PC-3 (cell line): ENCODE measurements around the gene C1orf21. TPM values are rescaled to one million over a fixed set of nuclear protein-coding genes. Genes with fewer than 3 reads are reported as not detected.

ENCODE experiments used
- ATAC-seq: fragments of 200-7000 bp; cut with Tn5 transposase; 2 replicates; pipeline ENCODE4 v1.9.1; 2020; ENCODE audit warnings: mild to moderate bottlenecking, moderate library complexity
- BruUV-seq: library from RNA; stranded (reverse); fragments of 400-500 nt; replicated peaks from 2 replicates; lab custom pipeline; 2021; lab: Mats Ljungman, UMichigan
- CTCF ChIA-PET: fragments of 300-600 bp; sonication (Branson Sonifier 250); formaldehyde crosslinking; loops from one replicate; lab custom pipeline; 2022; ENCODE audit warnings: antibody characterized with exemption; lab: Charles Lee
- POLR2A ChIA-PET: fragments of 300-600 bp; sonication (Branson Sonifier 250); formaldehyde crosslinking; loops from one replicate; lab custom pipeline; 2022; ENCODE audit warnings: antibody characterized with exemption; ENCODE audit not compliant: unreplicated experiment; lab: Charles Lee
- DNase-seq: peaks from one replicate; pipeline ENCODE4 v3.0.0-alpha.2; 2015
- H2AFZ ChIP-seq: fragments of 300-600 bp; sonication (generic); 2 replicates; pipeline ENCODE4 v1.6.0; 2016; ENCODE audit warnings: antibody characterized with exemption, low read length
- H3F3A ChIP-seq: fragments of 300-600 bp; sonication (generic); one replicate; pipeline ENCODE4 v1.6.0; 2017; ENCODE audit warnings: antibody characterized with exemption, low read length, control low read depth, mild to moderate bottlenecking; ENCODE audit not compliant: unreplicated experiment
- H3K27ac ChIP-seq: fragments of 300-600 bp; sonication (generic); 2 replicates; pipeline ENCODE4 v1.5.1; 2016; ENCODE audit warnings: mild to moderate bottlenecking, low read length
- H3K27me3 ChIP-seq: fragments of 300-600 bp; sonication (generic); 2 replicates; pipeline ENCODE4 v1.6.1; 2016; ENCODE audit warnings: low read length, mixed read lengths
- H3K36me3 ChIP-seq: fragments of 300-600 bp; sonication (generic); 2 replicates; pipeline ENCODE4 v1.6.1; 2016; ENCODE audit warnings: low read depth, mixed run types, low read length, mixed read lengths
- H3K4me1 ChIP-seq: fragments of 300-600 bp; sonication (generic); 2 replicates; pipeline ENCODE4 v1.5.1; 2016; ENCODE audit warnings: low read length; ENCODE audit not compliant: insufficient read depth
- H3K4me2 ChIP-seq: fragments of 300-600 bp; sonication (generic); 2 replicates; pipeline ENCODE4 v1.6.0; 2016; ENCODE audit warnings: low read length
- H3K4me3 ChIP-seq: fragments of 300-600 bp; sonication (generic); 2 replicates; pipeline ENCODE4 v1.5.1; 2016; ENCODE audit warnings: mild to moderate bottlenecking, low read length, mixed read lengths
- H3K79me2 ChIP-seq: fragments of 300-600 bp; sonication (generic); 2 replicates; pipeline ENCODE4 v1.6.1; 2017; ENCODE audit warnings: low read length, mixed read lengths
- H3K9ac ChIP-seq: fragments of 300-600 bp; sonication (generic); 2 replicates; pipeline ENCODE4 v1.6.0; 2016; ENCODE audit warnings: mild to moderate bottlenecking, low read length
- H3K9me2 ChIP-seq: fragments of 300-600 bp; sonication (generic); replicated peaks from 2 replicates; pipeline ENCODE4 v1.6.1; 2016; ENCODE audit warnings: mixed run types, low read length, mixed read lengths
- H3K9me3 ChIP-seq: fragments of 300-600 bp; sonication (generic); 2 replicates; pipeline ENCODE4 v1.6.1; 2016; ENCODE audit warnings: low read length, mixed read lengths
- H4K20me1 ChIP-seq: fragments of 300-600 bp; sonication (generic); 2 replicates; pipeline ENCODE4 v1.6.1; 2016; ENCODE audit warnings: low read length, mixed read lengths
- EZH2 ChIP-seq: fragments of 300-600 bp; sonication (generic); IDR thresholded peaks from one replicate; pipeline ENCODE4 v1.6.1; 2017; ENCODE audit warnings: antibody characterized with exemption, mild to moderate bottlenecking, low read length; ENCODE audit not compliant: unreplicated experiment
- EZH2phosphoT487 ChIP-seq: fragments of 300-600 bp; sonication (generic); IDR thresholded peaks from 2 replicates; pipeline ENCODE4 v1.6.1; 2018; ENCODE audit warnings: mild to moderate bottlenecking, antibody characterized with exemption, low read length, borderline replicate concordance
- intact Hi-C: fragments of 100-400 bp; cut with micrococcal nuclease; formaldehyde crosslinking; loops from 2 replicates; pipeline ENCODE4 v1.9.0; 2023
- total RNA-seq: library from RNA; depleted of rRNA; stranded (reverse); fragments of >200 nt; gene quantifications from 2 replicates; pipeline ENCODE4 v1.2.3, GENCODE V29; 2014
- TF ChIP-seq, protein P1 (sequence below): fragments of 300-600 bp; sonication (generic); conservative IDR thresholded peaks from 2 replicates; pipeline ENCODE4 v1.5.1; 2017; ENCODE audit warnings: antibody characterized with exemption, low read depth, mild to moderate bottlenecking, low read length

Gene C1orf21
- total RNA-seq, 1 experiment from 2014 or later: 1.3 TPM

DNA sequence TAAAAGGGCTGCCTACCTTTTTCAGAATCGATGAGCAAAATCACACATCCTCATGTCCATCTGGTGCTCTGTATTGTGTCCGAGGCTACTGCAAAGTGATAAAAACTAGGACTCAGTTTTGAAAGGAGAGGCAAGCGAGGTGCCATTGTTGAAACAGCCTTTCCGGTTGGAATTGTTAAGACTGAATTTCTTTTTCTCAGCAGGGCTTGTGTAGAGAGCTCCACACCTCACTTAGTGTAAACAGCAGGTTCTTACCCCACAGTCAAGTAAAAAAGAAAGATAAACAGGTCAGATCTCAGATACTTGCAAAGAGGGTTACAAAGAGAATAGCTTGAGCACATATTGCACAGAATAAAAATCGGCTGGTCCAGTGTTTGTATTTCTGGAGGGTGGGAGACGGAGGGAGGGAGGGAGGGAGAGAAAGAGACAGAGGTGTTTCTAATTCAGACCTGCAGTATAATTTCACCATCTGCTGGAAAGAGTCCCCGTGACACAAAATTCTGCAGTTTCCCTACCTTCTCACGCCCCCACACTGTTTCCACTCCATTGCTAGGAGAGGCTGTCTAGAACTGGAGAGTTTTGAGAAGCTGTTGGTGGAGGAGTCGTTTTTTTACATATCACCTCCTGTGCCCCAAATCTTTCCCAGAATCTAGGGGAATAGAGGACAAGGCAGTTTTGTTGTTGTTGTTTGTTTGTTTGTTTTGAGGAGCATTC is 285.3 kb downstream of the C1orf21 start:
- Histone ChIP-seq H3K4me3 (no peak overlapping the region), H3K27me3 (no peaks in the 10 kb centered on the region), H3F3A (no peaks in the 10 kb centered on the region), H4K20me1 (no peaks in the 10 kb centered on the region), H3K9me2 (no peaks in the 10 kb centered on the region), H3K4me2 (no peak overlapping the region), H3K9me3 (no peaks in the 10 kb centered on the region), H2AFZ (no peak overlapping the region), H3K9ac (no peak overlapping the region), H3K4me1 (no peaks in the 10 kb centered on the region), H3K36me3 (no peaks in the 10 kb centered on the region), H3K79me2 (no peaks in the 10 kb centered on the region), H3K27ac (no peak overlapping the region)
- CTCF ChIA-PET: no interaction called here
- BruUV-seq: no TSS peak
- POLR2A ChIA-PET: no interaction called here
- DNase-seq (no peak), ATAC-seq (no peak)
- intact Hi-C loops: no loop called here
- TF ChIP-seq EZH2phosphoT487 (no peak), EZH2 (no peak)
- TF ChIP-seq, protein P1, sequence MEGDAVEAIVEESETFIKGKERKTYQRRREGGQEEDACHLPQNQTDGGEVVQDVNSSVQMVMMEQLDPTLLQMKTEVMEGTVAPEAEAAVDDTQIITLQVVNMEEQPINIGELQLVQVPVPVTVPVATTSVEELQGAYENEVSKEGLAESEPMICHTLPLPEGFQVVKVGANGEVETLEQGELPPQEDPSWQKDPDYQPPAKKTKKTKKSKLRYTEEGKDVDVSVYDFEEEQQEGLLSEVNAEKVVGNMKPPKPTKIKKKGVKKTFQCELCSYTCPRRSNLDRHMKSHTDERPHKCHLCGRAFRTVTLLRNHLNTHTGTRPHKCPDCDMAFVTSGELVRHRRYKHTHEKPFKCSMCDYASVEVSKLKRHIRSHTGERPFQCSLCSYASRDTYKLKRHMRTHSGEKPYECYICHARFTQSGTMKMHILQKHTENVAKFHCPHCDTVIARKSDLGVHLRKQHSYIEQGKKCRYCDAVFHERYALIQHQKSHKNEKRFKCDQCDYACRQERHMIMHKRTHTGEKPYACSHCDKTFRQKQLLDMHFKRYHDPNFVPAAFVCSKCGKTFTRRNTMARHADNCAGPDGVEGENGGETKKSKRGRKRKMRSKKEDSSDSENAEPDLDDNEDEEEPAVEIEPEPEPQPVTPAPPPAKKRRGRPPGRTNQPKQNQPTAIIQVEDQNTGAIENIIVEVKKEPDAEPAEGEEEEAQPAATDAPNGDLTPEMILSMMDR: no peak

GRCh38 chr1:184673305-184673704 is 286.5 kb downstream of the C1orf21 start:
- Histone ChIP-seq H3K9me2 (no peaks in the 10 kb centered on the region), H3K27me3 (no peaks in the 10 kb centered on the region), H3K4me1 (no peaks in the 10 kb centered on the region), H3K79me2 (no peaks in the 10 kb centered on the region), H2AFZ (no peak overlapping the region), H3K27ac (no peak overlapping the region), H3F3A (no peaks in the 10 kb centered on the region), H3K9me3 (no peaks in the 10 kb centered on the region), H3K4me3 (no peak overlapping the region), H4K20me1 (no peaks in the 10 kb centered on the region), H3K4me2 (no peak overlapping the region), H3K36me3 (no peaks in the 10 kb centered on the region), H3K9ac (no peak overlapping the region)
- intact Hi-C loops: no loop called here
- no TSS peak for BruUV-seq
- ChIA-PET CTCF (no interaction called here), POLR2A (no interaction called here)
- no peak for TF ChIP-seq EZH2phosphoT487
- ATAC-seq (no peak), DNase-seq (no peak)

- H3K27ac ChIP-seq: no peak overlapping the region
- POLR2A ChIA-PET: no interaction called here
- intact Hi-C loops: no loop called here
- CTCF ChIA-PET: no interaction called here
- no peak overlapping the region for H2AFZ ChIP-seq
- H3K4me1 ChIP-seq: no peaks in the 10 kb centered on the region
- no peak overlapping the region for H3K4me3 ChIP-seq
- H3K9me2 ChIP-seq: no peaks in the 10 kb centered on the region
- DNase-seq (no peak), ATAC-seq (no peak)
- H3K9me3 ChIP-seq: no peaks in the 10 kb centered on the region
- H3K27me3 ChIP-seq: no peaks in the 10 kb centered on the region
- BruUV-seq: no TSS peak
- no peaks in the 10 kb centered on the region for H3F3A ChIP-seq
- no peaks in the 10 kb centered on the region for H3K36me3 ChIP-seq
- no peaks in the 10 kb centered on the region for H4K20me1 ChIP-seq
- H3K9ac ChIP-seq: no peak overlapping the region
- no peaks in the 10 kb centered on the region for H3K79me2 ChIP-seq
- H3K4me2 ChIP-seq: no peak overlapping the region
- TF ChIP-seq, protein P1: no peak
- TF ChIP-seq EZH2phosphoT487 (no peak), EZH2 (no peak)
Observed at GRCh38 chr1:184677344-184677743, 290.5 kb downstream of the C1orf21 start.
